ENCODE measurements around the gene XRRA1.

GRCh38 chr11:74819400-74819799, 129.5 kb downstream of the XRRA1 start:
- TF ChIP-seq, protein P1, sequence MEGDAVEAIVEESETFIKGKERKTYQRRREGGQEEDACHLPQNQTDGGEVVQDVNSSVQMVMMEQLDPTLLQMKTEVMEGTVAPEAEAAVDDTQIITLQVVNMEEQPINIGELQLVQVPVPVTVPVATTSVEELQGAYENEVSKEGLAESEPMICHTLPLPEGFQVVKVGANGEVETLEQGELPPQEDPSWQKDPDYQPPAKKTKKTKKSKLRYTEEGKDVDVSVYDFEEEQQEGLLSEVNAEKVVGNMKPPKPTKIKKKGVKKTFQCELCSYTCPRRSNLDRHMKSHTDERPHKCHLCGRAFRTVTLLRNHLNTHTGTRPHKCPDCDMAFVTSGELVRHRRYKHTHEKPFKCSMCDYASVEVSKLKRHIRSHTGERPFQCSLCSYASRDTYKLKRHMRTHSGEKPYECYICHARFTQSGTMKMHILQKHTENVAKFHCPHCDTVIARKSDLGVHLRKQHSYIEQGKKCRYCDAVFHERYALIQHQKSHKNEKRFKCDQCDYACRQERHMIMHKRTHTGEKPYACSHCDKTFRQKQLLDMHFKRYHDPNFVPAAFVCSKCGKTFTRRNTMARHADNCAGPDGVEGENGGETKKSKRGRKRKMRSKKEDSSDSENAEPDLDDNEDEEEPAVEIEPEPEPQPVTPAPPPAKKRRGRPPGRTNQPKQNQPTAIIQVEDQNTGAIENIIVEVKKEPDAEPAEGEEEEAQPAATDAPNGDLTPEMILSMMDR (conservative IDR thresholded peaks at IDR 0.05; ENCODE audit: low read length) = no peak
- TF ChIP-seq EZH2phosphoT487 (IDR thresholded peaks at IDR 0.05; ENCODE audit: borderline replicate concordance) = no peak
